ENCODE results near the gene PODXL2. TPM values are rescaled to one million over a fixed set of nuclear protein-coding genes. Genes with fewer than 3 reads are reported as not detected.
A peak's percentile ranks its signal among the peaks of the same experiment; 100 is the strongest.
"Not testable (repeated sequence)": the region's sequence is repeated elsewhere in the genome, so short reads cannot be mapped to it uniquely, and the experiment has no call there.

The PODXL2 gene
- total RNA-seq, 2 donors from 2014 or later, result 4.8 to 5.5 TPM

GRCh38 chr3:127645371-127646015, 16.5 kb downstream of the PODXL2 start:
- Mint-ChIP-seq H3K27me3 (no peaks in the 10 kb centered on the region), H3K4me1 (peaks cover 2% of the 10 kb centered on the region), H3K4me3 (no peak overlapping the region), H3K36me3 (ENCODE audit: low read depth) (peaks cover 3% of the 10 kb centered on the region), H3K27ac (no peak overlapping the region)
- ATAC-seq, result no peak
- DNase-seq, result no peak
- H3K9me3 ChIP-seq (ENCODE audit: control insufficient read depth, low read length, poor library complexity, severe bottlenecking), result no peaks in the 10 kb centered on the region

- H3K9me3 ChIP-seq (ENCODE audit: control insufficient read depth, low read length, poor library complexity, severe bottlenecking), result no peaks in the 10 kb centered on the region
- Mint-ChIP-seq H3K36me3 (ENCODE audit: low read depth) (peaks cover 3% of the 10 kb centered on the region), H3K4me3 (no peak overlapping the region), H3K27me3 (no peaks in the 10 kb centered on the region), H3K27ac (no peak overlapping the region), H3K4me1 (peaks cover 2% of the 10 kb centered on the region)
- no peak for ATAC-seq
- DNase-seq, result no peak
Observed at GRCh38 chr3:127646501-127647046, 17.6 kb downstream of the PODXL2 start.

- H3K27ac Mint-ChIP-seq, result no peak overlapping the region
- no peak overlapping the region for H3K4me3 Mint-ChIP-seq
- no peak for DNase-seq
- H3K9me3 ChIP-seq (ENCODE audit: control insufficient read depth, low read length, poor library complexity, severe bottlenecking), result no peaks in the 10 kb centered on the region
- peaks cover under 1% of the 10 kb centered on the region for H3K4me1 Mint-ChIP-seq
- H3K27me3 Mint-ChIP-seq, result no peaks in the 10 kb centered on the region
- ATAC-seq, result no peak
- H3K36me3 Mint-ChIP-seq (ENCODE audit: low read depth), result peaks cover 3% of the 10 kb centered on the region
Observed at GRCh38 chr3:127647166-127647844, 18.3 kb downstream of the PODXL2 start.

GRCh38 chr3:127647845-127648204, 18.8 kb downstream of the PODXL2 start:
- H3K9me3 ChIP-seq (ENCODE audit: control insufficient read depth, low read length, poor library complexity, severe bottlenecking), result no peaks in the 10 kb centered on the region
- DNase-seq, result no peak
- Mint-ChIP-seq H3K4me1 (peaks cover under 1% of the 10 kb centered on the region), H3K36me3 (ENCODE audit: low read depth) (peaks cover 3% of the 10 kb centered on the region), H3K27me3 (no peaks in the 10 kb centered on the region), H3K27ac (no peak overlapping the region), H3K4me3 (no peak overlapping the region)
- ATAC-seq, result no peak

- Mint-ChIP-seq H3K4me3 (no peak overlapping the region), H3K27ac (no peak overlapping the region), H3K27me3 (no peaks in the 10 kb centered on the region), H3K4me1 (peaks cover 4% of the 10 kb centered on the region), H3K36me3 (ENCODE audit: low read depth) (peaks cover 2% of the 10 kb centered on the region)
- DNase-seq (no peak), ATAC-seq (no peak)
- no peaks in the 10 kb centered on the region for H3K9me3 ChIP-seq (ENCODE audit: control insufficient read depth, low read length, poor library complexity, severe bottlenecking)
Observed at GRCh38 chr3:127650236-127650635, 21.3 kb downstream of the PODXL2 start.

GRCh38 chr3:127651516-127652172, 22.7 kb downstream of the PODXL2 start:
- no peak for DNase-seq
- no peak overlapping the region for H3K4me3 Mint-ChIP-seq
- peaks cover 2% of the 10 kb centered on the region for H3K36me3 Mint-ChIP-seq (ENCODE audit: low read depth)
- H3K27me3 Mint-ChIP-seq, result no peaks in the 10 kb centered on the region
- ATAC-seq, result no peak
- no peak overlapping the region for H3K27ac Mint-ChIP-seq
- H3K9me3 ChIP-seq (ENCODE audit: control insufficient read depth, low read length, poor library complexity, severe bottlenecking), result no peaks in the 10 kb centered on the region
- H3K4me1 Mint-ChIP-seq, result peaks cover 4% of the 10 kb centered on the region

GRCh38 chr3:127652246-127652995, 23.4 kb downstream of the PODXL2 start:
- Mint-ChIP-seq H3K36me3 (ENCODE audit: low read depth) (peaks cover 2% of the 10 kb centered on the region), H3K4me1 (peaks cover 4% of the 10 kb centered on the region), H3K27me3 (no peaks in the 10 kb centered on the region), H3K27ac (no peak overlapping the region), H3K4me3 (no peak overlapping the region)
- H3K9me3 ChIP-seq (ENCODE audit: control insufficient read depth, low read length, poor library complexity, severe bottlenecking), result no peaks in the 10 kb centered on the region
- DNase-seq (no peak), ATAC-seq (peak; percentile 73)

- H3K27ac Mint-ChIP-seq, result peak overlapping the region; percentile 67
- H3K36me3 Mint-ChIP-seq (ENCODE audit: low read depth), result peaks cover 2% of the 10 kb centered on the region
- H3K9me3 ChIP-seq (ENCODE audit: control insufficient read depth, low read length, poor library complexity, severe bottlenecking), result no peaks in the 10 kb centered on the region
- H3K4me1 Mint-ChIP-seq, result peaks cover 4% of the 10 kb centered on the region
- ATAC-seq (no peak), DNase-seq (no peak)
- H3K4me3 Mint-ChIP-seq, result no peak overlapping the region
- H3K27me3 Mint-ChIP-seq, result no peaks in the 10 kb centered on the region
Observed at GRCh38 chr3:127654374-127654773, 25.4 kb downstream of the PODXL2 start.

GRCh38 chr3:127654993-127655392, 26.0 kb downstream of the PODXL2 start:
- H3K27me3 Mint-ChIP-seq; H3K36me3 Mint-ChIP-seq (ENCODE audit: low read depth); ATAC-seq; H3K9me3 ChIP-seq (ENCODE audit: control insufficient read depth, low read length, poor library complexity, severe bottlenecking); H3K4me3 Mint-ChIP-seq; DNase-seq; H3K4me1 Mint-ChIP-seq: not testable (repeated sequence)
- peak overlapping the region; percentile 67 for H3K27ac Mint-ChIP-seq

- peaks cover 6% of the 10 kb centered on the region for H3K4me1 Mint-ChIP-seq
- no peak for DNase-seq
- no peak for ATAC-seq
Observed at GRCh38 chr3:127655641-127656040, 26.7 kb downstream of the PODXL2 start.

GRCh38 chr3:127656906-127657305, 27.9 kb downstream of the PODXL2 start:
- Mint-ChIP-seq H3K4me1 (peaks cover 6% of the 10 kb centered on the region), H3K36me3 (ENCODE audit: low read depth) (peaks cover 5% of the 10 kb centered on the region), H3K27me3 (peaks cover 4% of the 10 kb centered on the region), H3K27ac (no peak overlapping the region), H3K4me3 (no peak overlapping the region)
- no peaks in the 10 kb centered on the region for H3K9me3 ChIP-seq (ENCODE audit: control insufficient read depth, low read length, poor library complexity, severe bottlenecking)
- ATAC-seq, result no peak
- DNase-seq, result no peak

More at GRCh38 chr3:127655641-127656040, 26.7 kb downstream of the PODXL2 start:
- Mint-ChIP-seq H3K27me3 (peaks cover 4% of the 10 kb centered on the region), H3K36me3 (ENCODE audit: low read depth) (peaks cover 5% of the 10 kb centered on the region), H3K4me3 (no peak overlapping the region), H3K27ac (no peak overlapping the region)
- H3K9me3 ChIP-seq (ENCODE audit: control insufficient read depth, low read length, poor library complexity, severe bottlenecking), result no peaks in the 10 kb centered on the region

- H3K9me3 ChIP-seq (ENCODE audit: control insufficient read depth, low read length, poor library complexity, severe bottlenecking), result no peaks in the 10 kb centered on the region
- peaks cover 4% of the 10 kb centered on the region for H3K4me1 Mint-ChIP-seq
- peaks cover 4% of the 10 kb centered on the region for H3K27me3 Mint-ChIP-seq
- H3K27ac Mint-ChIP-seq, result no peak overlapping the region
- ATAC-seq (no peak), DNase-seq (no peak)
- peaks cover 5% of the 10 kb centered on the region for H3K36me3 Mint-ChIP-seq (ENCODE audit: low read depth)
- no peak overlapping the region for H3K4me3 Mint-ChIP-seq
Observed at GRCh38 chr3:127658234-127658633, 29.2 kb downstream of the PODXL2 start.
